MM.1S (cell line): ENCODE results near the gene SLC2A11.
A peak's percentile ranks its signal among the peaks of the same experiment; 100 is the strongest.

ENCODE experiments used
- DNase-seq: peaks from one replicate; pipeline ENCODE4 v3.0.0-alpha.2; 2015
- H2AFZ ChIP-seq: fragments of 300-600 bp; sonication (generic); 2 replicates; pipeline ENCODE4 v1.6.0; 2016; ENCODE audit warnings: antibody characterized with exemption, low read length
- H3F3A ChIP-seq: fragments of 300-600 bp; sonication (generic); 2 replicates; pipeline ENCODE4 v1.6.1; 2016; ENCODE audit warnings: mild to moderate bottlenecking, antibody characterized with exemption, low read length, moderate library complexity, mixed read lengths; ENCODE audit not compliant: insufficient read depth
- H3K27ac ChIP-seq: fragments of 300-600 bp; sonication (generic); 2 replicates; pipeline ENCODE4 v1.5.1; 2016; ENCODE audit warnings: mild to moderate bottlenecking, low read length
- H3K27me3 ChIP-seq: fragments of 300-600 bp; sonication (generic); replicated peaks from 2 replicates; pipeline ENCODE4 v1.6.0; 2016; ENCODE audit warnings: low read length; ENCODE audit not compliant: insufficient read depth
- H3K36me3 ChIP-seq: fragments of 300-600 bp; sonication (generic); replicated peaks from 2 replicates; pipeline ENCODE4 v1.6.1; 2016; ENCODE audit warnings: mild to moderate bottlenecking, low read length, mixed read lengths; ENCODE audit not compliant: insufficient read depth
- H3K4me1 ChIP-seq: fragments of 300-600 bp; sonication (generic); 2 replicates; pipeline ENCODE4 v1.6.1; 2016; ENCODE audit warnings: low read length, mixed read lengths
- H3K4me2 ChIP-seq: fragments of 300-600 bp; sonication (generic); 2 replicates; pipeline ENCODE4 v1.6.0; 2016; ENCODE audit warnings: low read depth, low read length
- H3K4me3 ChIP-seq: fragments of 300-600 bp; sonication (generic); 2 replicates; pipeline ENCODE4 v1.5.1; 2016; ENCODE audit warnings: low read length, mixed read lengths
- H3K79me2 ChIP-seq: fragments of 300-600 bp; sonication (generic); 2 replicates; pipeline ENCODE4 v1.6.1; 2016; ENCODE audit warnings: mixed run types, low read length, mixed read lengths
- H3K9ac ChIP-seq: fragments of 300-600 bp; sonication (generic); 2 replicates; pipeline ENCODE4 v1.6.1; 2016; ENCODE audit warnings: low read length, mixed read lengths
- H3K9me2 ChIP-seq: fragments of 300-600 bp; sonication (generic); replicated peaks from 2 replicates; pipeline ENCODE4 v1.6.1; 2016; ENCODE audit warnings: mild to moderate bottlenecking, low read length, mixed read lengths; ENCODE audit not compliant: insufficient read depth
- H3K9me3 ChIP-seq: fragments of 300-600 bp; sonication (generic); replicated peaks from 2 replicates; pipeline ENCODE4 v1.6.1; 2016; ENCODE audit warnings: mild to moderate bottlenecking, low read length, mixed read lengths; ENCODE audit not compliant: insufficient read depth
- H4K20me1 ChIP-seq: fragments of 300-600 bp; sonication (generic); 2 replicates; pipeline ENCODE4 v1.6.1; 2016; ENCODE audit warnings: mild to moderate bottlenecking, low read length, moderate library complexity, mixed read lengths; ENCODE audit not compliant: insufficient read depth
- EZH2 ChIP-seq: fragments of 300-600 bp; sonication (generic); optimal IDR thresholded peaks from 2 replicates; pipeline ENCODE3; 2017; ENCODE audit warnings: low read depth, mild to moderate bottlenecking, antibody characterized with exemption, low read length, mixed read lengths
- EZH2phosphoT487 ChIP-seq: fragments of 300-600 bp; sonication (generic); IDR thresholded peaks from 2 replicates; pipeline ENCODE4 v1.6.1; 2018; ENCODE audit warnings: antibody characterized with exemption, low read length
- TF ChIP-seq, protein P1 (sequence below): fragments of 300-600 bp; sonication (generic); IDR thresholded peaks from 2 replicates; pipeline ENCODE4 v1.5.1; 2016; ENCODE audit warnings: antibody characterized with exemption, low read length, mixed read lengths

The SLC2A11 gene

DNA sequence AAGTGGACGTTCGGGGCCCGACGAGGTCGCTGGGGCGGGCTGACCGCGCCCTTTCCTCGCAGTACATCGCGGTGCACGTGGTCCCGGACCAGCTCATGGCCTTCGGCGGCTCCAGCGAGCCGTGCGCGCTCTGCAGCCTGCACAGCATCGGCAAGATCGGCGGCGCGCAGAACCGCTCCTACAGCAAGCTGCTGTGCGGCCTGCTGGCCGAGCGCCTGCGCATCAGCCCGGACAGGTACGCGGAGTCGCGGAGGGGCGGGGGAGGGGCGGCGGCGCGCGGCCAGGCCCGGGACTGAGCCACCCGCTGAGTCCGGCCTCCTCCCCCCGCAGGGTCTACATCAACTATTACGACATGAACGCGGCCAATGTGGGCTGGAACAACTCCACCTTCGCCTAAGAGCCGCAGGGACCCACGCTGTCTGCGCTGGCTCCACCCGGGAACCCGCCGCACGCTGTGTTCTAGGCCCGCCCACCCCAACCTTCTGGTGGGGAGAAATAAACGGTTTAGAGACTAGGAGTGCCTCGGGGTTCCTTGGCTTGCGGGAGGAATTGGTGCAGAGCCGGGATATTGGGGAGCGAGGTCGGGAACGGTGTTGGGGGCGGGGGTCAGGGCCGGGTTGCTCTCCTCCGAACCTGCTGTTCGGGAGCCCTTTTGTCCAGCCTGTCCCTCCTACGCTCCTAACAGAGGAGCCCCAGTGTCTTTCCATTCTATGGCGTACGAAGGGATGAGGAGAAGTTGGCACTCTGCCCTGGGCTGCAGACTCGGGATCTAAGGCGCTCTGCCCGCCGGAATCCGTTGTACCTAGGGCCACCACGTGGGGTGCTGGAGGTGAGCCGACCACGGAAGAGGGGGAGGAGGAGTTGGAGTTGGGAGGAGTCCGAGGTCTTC is 37.3 kb downstream of the SLC2A11 start:
- peak overlapping the region; percentile 95 for H3K4me3 ChIP-seq

DNA sequence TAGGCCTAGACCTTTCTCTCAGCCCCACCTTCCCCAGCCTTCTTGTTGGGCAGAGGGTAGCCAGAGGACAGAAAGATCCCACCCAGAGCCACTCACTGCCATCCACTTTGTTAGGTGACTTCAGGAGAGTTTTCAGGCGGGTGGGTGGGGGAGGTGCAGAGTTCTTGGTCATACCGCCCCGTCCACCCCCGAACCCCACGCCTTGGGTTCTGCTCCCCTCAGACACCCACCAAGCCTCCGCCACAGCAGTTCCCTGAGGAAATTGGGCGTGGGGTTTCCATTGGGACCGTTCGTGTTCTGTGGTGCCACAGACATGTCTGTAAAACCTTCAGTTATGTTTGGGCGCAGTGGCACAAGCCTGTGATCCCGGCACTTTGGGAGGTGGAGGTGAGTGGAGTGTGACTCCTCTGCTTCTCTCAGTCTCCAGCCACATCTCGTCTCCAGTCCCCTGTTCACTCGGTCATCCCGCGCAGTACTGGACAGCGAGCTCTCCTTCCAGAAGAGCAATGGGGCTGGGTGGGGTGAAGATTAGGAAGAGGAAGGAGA is 38.0 kb downstream of the SLC2A11 start:
- Histone ChIP-seq H3K4me1 (peaks cover 9% of the 10 kb centered on the region), H3K9me2 (no peaks in the 10 kb centered on the region), H3K36me3 (peaks cover 7% of the 10 kb centered on the region; the same call in 1 of the 2 replicates), H3K9me3 (no peaks in the 10 kb centered on the region), H3F3A (peaks cover 29% of the 10 kb centered on the region), H3K79me2 (peaks cover 27% of the 10 kb centered on the region), H3K27me3 (no peaks in the 10 kb centered on the region), H3K4me2 (peak overlapping the region; percentile 79), H4K20me1 (peaks cover 8% of the 10 kb centered on the region; the same call in 1 of the 2 replicates), H2AFZ (no peak overlapping the region), H3K27ac (no peak overlapping the region), H3K9ac (peak overlapping the region; percentile 99; the same call in 1 of the 2 replicates), H3K4me3 (peak overlapping the region; percentile 95)
- TF ChIP-seq EZH2phosphoT487 (no peak), EZH2 (no peak)
- TF ChIP-seq, protein P1, sequence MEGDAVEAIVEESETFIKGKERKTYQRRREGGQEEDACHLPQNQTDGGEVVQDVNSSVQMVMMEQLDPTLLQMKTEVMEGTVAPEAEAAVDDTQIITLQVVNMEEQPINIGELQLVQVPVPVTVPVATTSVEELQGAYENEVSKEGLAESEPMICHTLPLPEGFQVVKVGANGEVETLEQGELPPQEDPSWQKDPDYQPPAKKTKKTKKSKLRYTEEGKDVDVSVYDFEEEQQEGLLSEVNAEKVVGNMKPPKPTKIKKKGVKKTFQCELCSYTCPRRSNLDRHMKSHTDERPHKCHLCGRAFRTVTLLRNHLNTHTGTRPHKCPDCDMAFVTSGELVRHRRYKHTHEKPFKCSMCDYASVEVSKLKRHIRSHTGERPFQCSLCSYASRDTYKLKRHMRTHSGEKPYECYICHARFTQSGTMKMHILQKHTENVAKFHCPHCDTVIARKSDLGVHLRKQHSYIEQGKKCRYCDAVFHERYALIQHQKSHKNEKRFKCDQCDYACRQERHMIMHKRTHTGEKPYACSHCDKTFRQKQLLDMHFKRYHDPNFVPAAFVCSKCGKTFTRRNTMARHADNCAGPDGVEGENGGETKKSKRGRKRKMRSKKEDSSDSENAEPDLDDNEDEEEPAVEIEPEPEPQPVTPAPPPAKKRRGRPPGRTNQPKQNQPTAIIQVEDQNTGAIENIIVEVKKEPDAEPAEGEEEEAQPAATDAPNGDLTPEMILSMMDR: no peak
- no peak for DNase-seq

More for the DNA sequence above, 37.3 kb downstream of the SLC2A11 start:
- peaks cover 27% of the 10 kb centered on the region for H3K79me2 ChIP-seq
- H3K27me3 ChIP-seq: no peaks in the 10 kb centered on the region
- H3K4me2 ChIP-seq: peak overlapping the region; percentile 79
- DNase-seq: peak; percentile 84
- H3K4me1 ChIP-seq: peaks cover 9% of the 10 kb centered on the region
- H3K9me2 ChIP-seq: no peaks in the 10 kb centered on the region
- peaks cover 29% of the 10 kb centered on the region for H3F3A ChIP-seq
- peak overlapping the region; percentile 61 for H2AFZ ChIP-seq
- no peaks in the 10 kb centered on the region for H3K9me3 ChIP-seq
- no peak for TF ChIP-seq EZH2phosphoT487
- no peak for TF ChIP-seq EZH2
- TF ChIP-seq, protein P1: peak; percentile 66
- H3K9ac ChIP-seq: peak overlapping the region; percentile 99
- H3K36me3 ChIP-seq: peaks cover 7% of the 10 kb centered on the region; the same call in 1 of the 2 replicates
- peaks cover 8% of the 10 kb centered on the region; the same call in 1 of the 2 replicates for H4K20me1 ChIP-seq
- peak overlapping the region; percentile 95 for H3K27ac ChIP-seq

DNA sequence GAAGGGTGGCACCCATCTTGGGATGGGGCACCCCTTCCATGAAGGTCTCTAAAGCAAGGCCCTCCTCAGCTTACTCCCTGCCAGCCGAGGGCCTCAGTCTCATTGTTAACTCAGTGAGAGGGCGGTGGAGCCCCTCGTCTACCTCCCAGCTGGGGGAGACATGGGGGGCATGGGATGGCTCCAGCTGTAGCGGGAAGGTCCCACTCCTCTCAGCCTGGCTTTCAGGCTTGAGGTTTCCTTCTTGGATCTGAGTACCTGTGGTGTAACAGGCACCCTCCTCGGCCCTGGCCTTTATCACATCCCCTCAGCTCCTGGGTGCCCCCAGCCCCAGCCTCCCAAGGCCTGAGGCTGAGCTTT is 38.5 kb downstream of the SLC2A11 start:
- H3K36me3 ChIP-seq: peaks cover 7% of the 10 kb centered on the region; the same call in 1 of the 2 replicates
- peak overlapping the region; percentile 79; the same call in 1 of the 2 replicates for H3K4me2 ChIP-seq
- H3K4me3 ChIP-seq: no peak overlapping the region; the same call in 1 of the 2 replicates
- H3K9me2 ChIP-seq: no peaks in the 10 kb centered on the region
- H3K27ac ChIP-seq: no peak overlapping the region
- H3K4me1 ChIP-seq: peaks cover 9% of the 10 kb centered on the region
- no peak overlapping the region for H3K9ac ChIP-seq
- H3K27me3 ChIP-seq: no peaks in the 10 kb centered on the region
- DNase-seq: no peak
- peaks cover 27% of the 10 kb centered on the region for H3K79me2 ChIP-seq
- no peaks in the 10 kb centered on the region for H3K9me3 ChIP-seq
- TF ChIP-seq EZH2 (no peak), EZH2phosphoT487 (no peak)
- TF ChIP-seq, protein P1: no peak
- peaks cover 8% of the 10 kb centered on the region; the same call in 1 of the 2 replicates for H4K20me1 ChIP-seq
- peaks cover 29% of the 10 kb centered on the region for H3F3A ChIP-seq
- no peak overlapping the region for H2AFZ ChIP-seq
